ENCODE measurements around the gene FBLN1.

The FBLN1 gene

GRCh38 chr22:45524157-45524556 is 21.5 kb downstream of the FBLN1 start:
- Histone ChIP-seq H3K4me1 (peaks cover 13% of the 10 kb centered on the region), H3K9me3 (ENCODE audit: control insufficient read depth, low read length) (no peaks in the 10 kb centered on the region), H2AFZ (no peak overlapping the region), H3K36me3 (ENCODE audit: control insufficient read depth, insufficient read depth, low read length) (no peaks in the 10 kb centered on the region), H3K27me3 (ENCODE audit: control insufficient read depth, insufficient read depth, low read length) (no peaks in the 10 kb centered on the region), H3K4me3 (ENCODE audit: low read depth, low read length) (no peak overlapping the region), H3K4me2 (ENCODE audit: low read length) (no peak overlapping the region), H3K79me2 (peaks cover 7% of the 10 kb centered on the region), H3K27ac (peak overlapping the region; percentile 32), H3K9ac (no peak overlapping the region)
- TF ChIP-seq CTCF (IDR thresholded peaks at IDR 0.05): no peak

GRCh38 chr22:45524966-45525365 is 22.3 kb downstream of the FBLN1 start:
- peak overlapping the region; percentile 32 for H3K27ac ChIP-seq
- no peaks in the 10 kb centered on the region for H3K9me3 ChIP-seq (ENCODE audit: control insufficient read depth, low read length)
- no peaks in the 10 kb centered on the region for H3K27me3 ChIP-seq (ENCODE audit: control insufficient read depth, insufficient read depth, low read length)
- peaks cover 7% of the 10 kb centered on the region for H3K79me2 ChIP-seq
- H3K36me3 ChIP-seq (ENCODE audit: control insufficient read depth, insufficient read depth, low read length): no peaks in the 10 kb centered on the region
- peaks cover 13% of the 10 kb centered on the region for H3K4me1 ChIP-seq
- no peak overlapping the region for H3K4me2 ChIP-seq (ENCODE audit: low read length)
- H3K9ac ChIP-seq: no peak overlapping the region
- no peak overlapping the region for H2AFZ ChIP-seq
- TF ChIP-seq CTCF (IDR thresholded peaks at IDR 0.05): no peak
- H3K4me3 ChIP-seq (ENCODE audit: low read depth, low read length): no peak overlapping the region

GRCh38 chr22:45525480-45525879 is 22.8 kb downstream of the FBLN1 start:
- Histone ChIP-seq H3K79me2 (peaks cover 7% of the 10 kb centered on the region), H3K9ac (no peak overlapping the region), H3K4me1 (peaks cover 17% of the 10 kb centered on the region), H3K4me3 (ENCODE audit: low read depth, low read length) (no peak overlapping the region), H3K36me3 (ENCODE audit: control insufficient read depth, insufficient read depth, low read length) (no peaks in the 10 kb centered on the region), H3K4me2 (ENCODE audit: low read length) (no peak overlapping the region), H2AFZ (no peak overlapping the region), H3K27me3 (ENCODE audit: control insufficient read depth, insufficient read depth, low read length) (no peaks in the 10 kb centered on the region), H3K27ac (peak overlapping the region; percentile 24), H3K9me3 (ENCODE audit: control insufficient read depth, low read length) (no peaks in the 10 kb centered on the region)
- no peak for TF ChIP-seq CTCF (IDR thresholded peaks at IDR 0.05)

GRCh38 chr22:45526281-45526680 is 23.6 kb downstream of the FBLN1 start:
- TF ChIP-seq CTCF (IDR thresholded peaks at IDR 0.05): no peak
- Histone ChIP-seq H3K4me1 (peaks cover 22% of the 10 kb centered on the region), H3K9me3 (ENCODE audit: control insufficient read depth, low read length) (no peaks in the 10 kb centered on the region), H3K9ac (no peak overlapping the region), H3K4me3 (ENCODE audit: low read depth, low read length) (no peak overlapping the region), H2AFZ (no peak overlapping the region), H3K79me2 (peaks cover 4% of the 10 kb centered on the region), H3K36me3 (ENCODE audit: control insufficient read depth, insufficient read depth, low read length) (no peaks in the 10 kb centered on the region), H3K27me3 (ENCODE audit: control insufficient read depth, insufficient read depth, low read length) (no peaks in the 10 kb centered on the region), H3K4me2 (ENCODE audit: low read length) (no peak overlapping the region), H3K27ac (no peak overlapping the region)

- Histone ChIP-seq H3K4me3 (ENCODE audit: low read depth, low read length) (no peak overlapping the region), H3K27ac (no peak overlapping the region), H2AFZ (no peak overlapping the region), H3K9ac (no peak overlapping the region), H3K27me3 (ENCODE audit: control insufficient read depth, insufficient read depth, low read length) (no peaks in the 10 kb centered on the region), H3K79me2 (peaks cover 3% of the 10 kb centered on the region), H3K4me2 (ENCODE audit: low read length) (no peak overlapping the region), H3K9me3 (ENCODE audit: control insufficient read depth, low read length) (no peaks in the 10 kb centered on the region), H3K36me3 (ENCODE audit: control insufficient read depth, insufficient read depth, low read length) (no peaks in the 10 kb centered on the region), H3K4me1 (peaks cover 28% of the 10 kb centered on the region)
- no peak for TF ChIP-seq CTCF (IDR thresholded peaks at IDR 0.05)
Measured at GRCh38 chr22:45526768-45527360, 24.2 kb downstream of the FBLN1 start.
